ENCODE results near the gene SIL1.
"Not testable (repeated sequence)": the region's sequence is repeated elsewhere in the genome, so short reads cannot be mapped to it uniquely, and the experiment has no call there.

The SIL1 gene

GRCh38 chr5:139193928-139194327 lies 4.2 kb downstream of the SIL1 start:
- no peak for DNase-seq (ENCODE audit: insufficient read length)
- TF ChIP-seq TAF1 (IDR thresholded peaks at IDR 0.05; ENCODE audit: borderline replicate concordance, low read depth, low read length), result no peak
- TF ChIP-seq POLR2A (IDR thresholded peaks at IDR 0.05; ENCODE audit: low read depth, low read length), result no peak
- TF ChIP-seq POLR2AphosphoS5 (IDR thresholded peaks at IDR 0.05; ENCODE audit: low read depth, low read length), result no peak
- FAIRE-seq, result no peak

GRCh38 chr5:139192906-139193305 lies 5.3 kb downstream of the SIL1 start:
- not testable (repeated sequence) for FAIRE-seq; DNase-seq (ENCODE audit: insufficient read length)

- not testable (repeated sequence) for DNase-seq (ENCODE audit: insufficient read length); FAIRE-seq
Measured at GRCh38 chr5:139191954-139192353, 6.2 kb downstream of the SIL1 start.

- TF ChIP-seq TAF1 (IDR thresholded peaks at IDR 0.05; ENCODE audit: borderline replicate concordance, low read depth, low read length) (no peak), POLR2A (IDR thresholded peaks at IDR 0.05; ENCODE audit: low read depth, low read length) (no peak), POLR2AphosphoS5 (IDR thresholded peaks at IDR 0.05; ENCODE audit: low read depth, low read length) (no peak)
- no peak for FAIRE-seq
- DNase-seq (ENCODE audit: insufficient read length), result no peak
Measured at GRCh38 chr5:139190125-139190524, 8.0 kb downstream of the SIL1 start.

- FAIRE-seq, result no peak
- TF ChIP-seq POLR2A (IDR thresholded peaks at IDR 0.05; ENCODE audit: low read depth, low read length) (no peak), POLR2AphosphoS5 (IDR thresholded peaks at IDR 0.05; ENCODE audit: low read depth, low read length) (no peak), TAF1 (IDR thresholded peaks at IDR 0.05; ENCODE audit: borderline replicate concordance, low read depth, low read length) (no peak)
Measured at GRCh38 chr5:139188558-139189270, 9.5 kb downstream of the SIL1 start.

GRCh38 chr5:139186752-139187326 lies 11.3 kb downstream of the SIL1 start:
- FAIRE-seq (no peak), DNase-seq (ENCODE audit: insufficient read length) (no peak)
- TF ChIP-seq POLR2AphosphoS5 (IDR thresholded peaks at IDR 0.05; ENCODE audit: low read depth, low read length), result no peak
- no peak for TF ChIP-seq TAF1 (IDR thresholded peaks at IDR 0.05; ENCODE audit: borderline replicate concordance, low read depth, low read length)
- no peak for TF ChIP-seq POLR2A (IDR thresholded peaks at IDR 0.05; ENCODE audit: low read depth, low read length)

More at GRCh38 chr5:139188558-139189270, 9.5 kb downstream of the SIL1 start:
- DNase-seq (ENCODE audit: insufficient read length), result no peak

GRCh38 chr5:139186261-139186660 lies 11.9 kb downstream of the SIL1 start:
- FAIRE-seq (peak; percentile 14), DNase-seq (ENCODE audit: insufficient read length) (no peak)
- TF ChIP-seq POLR2AphosphoS5 (IDR thresholded peaks at IDR 0.05; ENCODE audit: low read depth, low read length) (no peak), POLR2A (IDR thresholded peaks at IDR 0.05; ENCODE audit: low read depth, low read length) (no peak), TAF1 (IDR thresholded peaks at IDR 0.05; ENCODE audit: borderline replicate concordance, low read depth, low read length) (no peak)

GRCh38 chr5:139185589-139185988 lies 12.6 kb downstream of the SIL1 start:
- FAIRE-seq (no peak), DNase-seq (ENCODE audit: insufficient read length) (no peak)
- TF ChIP-seq POLR2A (IDR thresholded peaks at IDR 0.05; ENCODE audit: low read depth, low read length) (no peak), TAF1 (IDR thresholded peaks at IDR 0.05; ENCODE audit: borderline replicate concordance, low read depth, low read length) (no peak)

GRCh38 chr5:139183502-139183901 lies 14.7 kb downstream of the SIL1 start:
- FAIRE-seq, result no peak
- no peak for DNase-seq (ENCODE audit: insufficient read length)
- no peak for TF ChIP-seq POLR2AphosphoS5 (IDR thresholded peaks at IDR 0.05; ENCODE audit: low read depth, low read length)
- no peak for TF ChIP-seq TAF1 (IDR thresholded peaks at IDR 0.05; ENCODE audit: borderline replicate concordance, low read depth, low read length)
- TF ChIP-seq POLR2A (IDR thresholded peaks at IDR 0.05; ENCODE audit: low read depth, low read length), result no peak

GRCh38 chr5:139182528-139183296 lies 15.5 kb downstream of the SIL1 start:
- no peak for DNase-seq (ENCODE audit: insufficient read length)
- TF ChIP-seq POLR2AphosphoS5 (IDR thresholded peaks at IDR 0.05; ENCODE audit: low read depth, low read length) (no peak), POLR2A (IDR thresholded peaks at IDR 0.05; ENCODE audit: low read depth, low read length) (no peak)

GRCh38 chr5:139181835-139182452 lies 16.2 kb downstream of the SIL1 start:
- DNase-seq (ENCODE audit: insufficient read length) (no peak), FAIRE-seq (no peak)
- TF ChIP-seq TAF1 (IDR thresholded peaks at IDR 0.05; ENCODE audit: borderline replicate concordance, low read depth, low read length) (no peak), POLR2A (IDR thresholded peaks at IDR 0.05; ENCODE audit: low read depth, low read length) (no peak), POLR2AphosphoS5 (IDR thresholded peaks at IDR 0.05; ENCODE audit: low read depth, low read length) (no peak)

More at GRCh38 chr5:139182528-139183296, 15.5 kb downstream of the SIL1 start:
- FAIRE-seq, result peak; percentile 68

- FAIRE-seq, result no peak
- TF ChIP-seq TAF1 (IDR thresholded peaks at IDR 0.05; ENCODE audit: borderline replicate concordance, low read depth, low read length), result no peak
- TF ChIP-seq POLR2AphosphoS5 (IDR thresholded peaks at IDR 0.05; ENCODE audit: low read depth, low read length), result no peak
- no peak for TF ChIP-seq POLR2A (IDR thresholded peaks at IDR 0.05; ENCODE audit: low read depth, low read length)
Measured at GRCh38 chr5:139181322-139181730, 16.8 kb downstream of the SIL1 start.

More at GRCh38 chr5:139181322-139181730, 16.8 kb downstream of the SIL1 start:
- DNase-seq (ENCODE audit: insufficient read length), result no peak
